ENCODE data around the gene FAM133A.

The FAM133A gene

GRCh38 chrX:93673869-93674271 is at the start of gene FAM133A:
FAM133A (plus strand) TSS chrX:93674206; CDS start chrX:93709420, 35,214 bp downstream.
- FAIRE-seq (no peak), DNase-seq (ENCODE audit: insufficient read length, low spot score) (no peak)

- DNase-seq (ENCODE audit: insufficient read length, low spot score) = no peak
- no peak for FAIRE-seq
Observed at GRCh38 chrX:93637591-93637990, 36.4 kb upstream of the FAM133A start.

- FAIRE-seq (no peak), DNase-seq (ENCODE audit: insufficient read length, low spot score) (no peak)
Observed at GRCh38 chrX:93649381-93649780, 24.6 kb upstream of the FAM133A start.

- no peak for FAIRE-seq
Observed at GRCh38 chrX:93660575-93660974, 13.4 kb upstream of the FAM133A start.

GRCh38 chrX:93673056-93673868 is 744 bp upstream of the FAM133A start, which contains the start of gene NAP1L3:
NAP1L3 (minus strand) TSS chrX:93673578; CDS start chrX:93673304, 274 bp downstream.
- DNase-seq (ENCODE audit: insufficient read length, low spot score) (peak; percentile 5), FAIRE-seq (no peak)

More at GRCh38 chrX:93660575-93660974, 13.4 kb upstream of the FAM133A start:
- DNase-seq (ENCODE audit: insufficient read length, low spot score) = no peak

GRCh38 chrX:93695981-93696380 is 22.0 kb downstream of the FAM133A start:
- FAIRE-seq = no peak

GRCh38 chrX:93703701-93704100 is 29.7 kb downstream of the FAM133A start:
- no peak for DNase-seq (ENCODE audit: insufficient read length, low spot score)

More at GRCh38 chrX:93695981-93696380, 22.0 kb downstream of the FAM133A start:
- no peak for DNase-seq (ENCODE audit: insufficient read length, low spot score)

GRCh38 chrX:93711076-93711475 is 37.1 kb downstream of the FAM133A start:
- no peak for FAIRE-seq

More at GRCh38 chrX:93703701-93704100, 29.7 kb downstream of the FAM133A start:
- FAIRE-seq = no peak

GRCh38 chrX:93741811-93742210 is 67.8 kb downstream of the FAM133A start:
- DNase-seq (ENCODE audit: insufficient read length, low spot score) (no peak), FAIRE-seq (no peak)

More at GRCh38 chrX:93711076-93711475, 37.1 kb downstream of the FAM133A start:
- no peak for DNase-seq (ENCODE audit: insufficient read length, low spot score)

GRCh38 chrX:93760163-93760562 is 86.2 kb downstream of the FAM133A start:
- no peak for DNase-seq (ENCODE audit: insufficient read length, low spot score)
- no peak for FAIRE-seq

All from HTR-8/SVneo (cell line).